A549 (cell line): Measurements from ENCODE around the gene GRB14. TPM values are rescaled to one million over a fixed set of nuclear protein-coding genes. Genes with fewer than 3 reads are reported as not detected.

Source experiments
- ATAC-seq, 2 experiments: fragments of 200-7000 bp in 1 of 2; fragments of >200 bp in 1 of 2; cut with Nextera tagmentation in 1 of 2; cut with Tn5 transposase in 1 of 2; 3 replicates each; pipeline versions ENCODE4 v1.8.0 to v1.9.1; 2018 to 2020; ENCODE audit warnings: mild to moderate bottlenecking in 1 of 2, moderate library complexity in 1 of 2
- CTCF ChIA-PET: fragments of 300-600 bp; sonication (Branson Sonifier 250); formaldehyde crosslinking; extraction: SDS; loops from one replicate; lab custom pipeline; 2021; ENCODE audit warnings: antibody characterized with exemption, inconsistent platforms; lab: Yijun Ruan, JAX
- POLR2A ChIA-PET: fragments of 350-600 bp; formaldehyde crosslinking; extraction: SDS; loops from one replicate; lab custom pipeline; 2021; ENCODE audit warnings: antibody characterized with exemption, inconsistent platforms; lab: Yijun Ruan, JAX
- DNase-seq, 2 experiments: peaks; one replicate each; pipeline versions ENCODE4 v3.0.0 to v3.0.0-alpha.2; 2011 to 2016; ENCODE audit warnings: low read depth in 1 of 2, low spot score in 1 of 2
- FAIRE-seq: peaks from 2 replicates; lab custom pipeline; 2011; peaks lifted over from hg19 to GRCh38; lab: Jason Lieb, UNC
- H3K27ac ChIP-seq, 2 experiments: fragments of >200 bp; sonication (Bioruptor Twin); formaldehyde crosslinking; 3 replicates each; pipeline ENCODE4 v1.5.1; 2016 to 2017
- H3K4me1 ChIP-seq: fragments of >200 bp; sonication (Bioruptor Twin); formaldehyde crosslinking; 3 replicates; pipeline ENCODE4 v1.6.1; 2016
- H3K4me2 ChIP-seq: fragments of >200 bp; sonication (Bioruptor Twin); formaldehyde crosslinking; 3 replicates; pipeline ENCODE4 v1.6.1; 2016
- H3K4me3 ChIP-seq: fragments of >200 bp; sonication (Bioruptor Twin); formaldehyde crosslinking; 3 replicates; pipeline ENCODE4 v1.5.1; 2016
- H3K9me3 ChIP-seq: fragments of >200 bp; sonication (Bioruptor Twin); formaldehyde crosslinking; 3 replicates; pipeline ENCODE4 v1.6.1; 2016
- BHLHE40 ChIP-seq: IDR thresholded peaks from 2 replicates; pipeline ENCODE4 v1.6.1; 2012; ENCODE audit warnings: low read depth, low read length, inconsistent platforms
- CTCF ChIP-seq: fragments of >200 bp; sonication (Bioruptor Twin); formaldehyde crosslinking; IDR thresholded peaks from 3 replicates; pipeline ENCODE4 v1.5.1; 2016
- FOSB ChIP-seq: fragments of 250-450 bp; sonication (Bioruptor Pico); IDR thresholded peaks from 2 replicates; pipeline ENCODE4 v1.5.0; 2020; ENCODE audit warnings: mild to moderate bottlenecking, moderate library complexity
- FOSL2 ChIP-seq, 2 experiments: fragments of 450-650 bp in 1 of 2; fragments of >200 bp in 1 of 2; sonication (Bioruptor Twin) in 1 of 2; formaldehyde crosslinking; IDR thresholded peaks; 2 replicates each; pipeline versions ENCODE4 v1.5.0 to v1.6.1; 2016 to 2020; ENCODE audit warnings: mild to moderate bottlenecking in 1 of 2, moderate library complexity in 1 of 2
- HMGXB4 ChIP-seq: fragments of 250-450 bp; sonication (Bioruptor Pico); IDR thresholded peaks from 2 replicates; pipeline ENCODE4 v1.5.0; 2021; ENCODE audit warnings: mild to moderate bottlenecking, moderate library complexity, borderline replicate concordance
- HOXA7 ChIP-seq: fragments of 250-450 bp; sonication (Bioruptor Pico); IDR thresholded peaks from 2 replicates; pipeline ENCODE4 v1.5.0; 2020; ENCODE audit warnings: mild to moderate bottlenecking, moderate library complexity
- JUN ChIP-seq, 2 experiments: fragments of >200 bp; sonication (Bioruptor Twin); formaldehyde crosslinking; IDR thresholded peaks; 2 replicates in 1 of 2; 3 replicates in 1 of 2; pipeline ENCODE4 v1.6.1; 2016 to 2017
- JUNB ChIP-seq: fragments of >200 bp; sonication (Bioruptor Twin); formaldehyde crosslinking; IDR thresholded peaks from 2 replicates; pipeline ENCODE4 v1.6.1; 2016
- MAFK ChIP-seq: fragments of 450-650 bp; IDR thresholded peaks from 2 replicates; pipeline ENCODE4 v1.6.1; 2014; ENCODE audit not compliant: partially characterized antibody
- NPAS2 ChIP-seq: fragments of 250-450 bp; sonication (Bioruptor Pico); IDR thresholded peaks from 2 replicates; pipeline ENCODE4 v1.8.0; 2022; ENCODE audit warnings: mild to moderate bottlenecking, moderate library complexity, borderline replicate concordance
- NR3C1 ChIP-seq: fragments of >200 bp; sonication (Bioruptor Twin); formaldehyde crosslinking; IDR thresholded peaks from 3 replicates; pipeline ENCODE4 v1.6.1; 2017
- PHF8 ChIP-seq: fragments of 200-600 bp; sonication (generic); IDR thresholded peaks from 2 replicates; pipeline ENCODE4 v1.6.1; 2016; ENCODE audit warnings: low read depth, mild to moderate bottlenecking, antibody characterized with exemption, moderate library complexity, borderline replicate concordance
- POLR2A ChIP-seq: IDR thresholded peaks from 2 replicates; pipeline ENCODE4 v1.6.1; 2012; ENCODE audit warnings: mild to moderate bottlenecking, low read length
- POLR2AphosphoS2 ChIP-seq: conservative IDR thresholded peaks from 2 replicates; pipeline ENCODE4 v1.6.1; 2012; ENCODE audit warnings: low read length, improper control_type of control experiment, inconsistent platforms
- TFCP2L1 ChIP-seq: fragments of 250-450 bp; sonication (Bioruptor Pico); IDR thresholded peaks from 2 replicates; pipeline ENCODE4 v1.5.0; 2021; ENCODE audit warnings: mild to moderate bottlenecking
- TP53 ChIP-seq: fragments of 250-450 bp; sonication (Bioruptor Pico); IDR thresholded peaks from 2 replicates; pipeline ENCODE4 v1.5.0; 2021; ENCODE audit warnings: mild to moderate bottlenecking, moderate library complexity
- ZC3H11A ChIP-seq: fragments of 450-650 bp; IDR thresholded peaks from 2 replicates; pipeline ENCODE4 v1.6.1; 2014; ENCODE audit warnings: antibody characterized with exemption, mild to moderate bottlenecking
- ZNF302 ChIP-seq: fragments of 250-450 bp; sonication (Bioruptor Pico); IDR thresholded peaks from 2 replicates; pipeline ENCODE4 v1.9.0; 2021; ENCODE audit warnings: inconsistent platforms, mild to moderate bottlenecking, moderate library complexity
- WGBS: methylation state at CpG from one replicate; pipeline ENCODE4 v1.1.6; 2017; ENCODE audit errors: missing lambda C conversion rate; 5-methylcytosine and 5-hydroxymethylcytosine counted together
- polyA minus RNA-seq: library from RNA; depleted of rRNA, polyadenylated mRNA; stranded (reverse); fragments of >200 nt; gene quantifications from 2 replicates; pipeline ENCODE4 v1.2.3, GENCODE V29; 2011; rRNA and poly(A)+ RNA removed
- polyA plus RNA-seq, 4 experiments: library from polyadenylated mRNA; depleted of rRNA in 3 of 4; stranded (reverse); fragments of >200 nt; fragmentation: RNase III in 1 of 4; extraction: RNeasy Plus Mini Kit Qiagen cat#74134 plus additional on column Dnase treatment in 1 of 4; gene quantifications; 2 replicates in 3 of 4; 3 replicates in 1 of 4; pipeline ENCODE4 v1.2.3, GENCODE V29; 2011 to 2017
- TF ChIP-seq, protein P1 (sequence below): fragments of >200 bp; sonication (Bioruptor Twin); formaldehyde crosslinking; IDR thresholded peaks from 2 replicates; pipeline ENCODE4 v1.6.1; 2016
- TF ChIP-seq, protein P2 (sequence below): IDR thresholded peaks from 2 replicates; pipeline ENCODE4 v1.6.1; 2012; ENCODE audit warnings: low read depth, borderline replicate concordance
- TF ChIP-seq, protein P3 (sequence below): fragments of 150-350 bp; IDR thresholded peaks from 2 replicates; pipeline ENCODE4 v1.6.1; 2014; ENCODE audit warnings: low read depth, mild to moderate bottlenecking, low read length
- TF ChIP-seq, protein P4 (sequence below): IDR thresholded peaks from 2 replicates; pipeline ENCODE4 v1.6.1; 2012
- TF ChIP-seq, protein P5 (sequence below): fragments of >200 bp; sonication (Bioruptor Twin); formaldehyde crosslinking; IDR thresholded peaks from 3 replicates; pipeline ENCODE4 v1.6.1; 2016

The GRB14 gene
- polyA plus RNA-seq (2011; rRNA removed), result 19.4 and 26.0 TPM in 2 replicates
- polyA plus RNA-seq (2012; cell fraction: cytosol; rRNA removed), result 4.5 and 4.9 TPM in 2 replicates
- 7.9 and 9.5 TPM in 2 replicates for polyA plus RNA-seq (2012; cell fraction: nucleus; rRNA removed)
- polyA plus RNA-seq (2017; fragmentation: RNase III; extraction: RNeasy Plus Mini Kit Qiagen cat#74134 plus additional on column Dnase treatment), result 15.1 to 18.6 TPM (median 18.5 TPM) in 3 replicates
- polyA minus RNA-seq, result 4.1 and 4.9 TPM in 2 replicates

DNA sequence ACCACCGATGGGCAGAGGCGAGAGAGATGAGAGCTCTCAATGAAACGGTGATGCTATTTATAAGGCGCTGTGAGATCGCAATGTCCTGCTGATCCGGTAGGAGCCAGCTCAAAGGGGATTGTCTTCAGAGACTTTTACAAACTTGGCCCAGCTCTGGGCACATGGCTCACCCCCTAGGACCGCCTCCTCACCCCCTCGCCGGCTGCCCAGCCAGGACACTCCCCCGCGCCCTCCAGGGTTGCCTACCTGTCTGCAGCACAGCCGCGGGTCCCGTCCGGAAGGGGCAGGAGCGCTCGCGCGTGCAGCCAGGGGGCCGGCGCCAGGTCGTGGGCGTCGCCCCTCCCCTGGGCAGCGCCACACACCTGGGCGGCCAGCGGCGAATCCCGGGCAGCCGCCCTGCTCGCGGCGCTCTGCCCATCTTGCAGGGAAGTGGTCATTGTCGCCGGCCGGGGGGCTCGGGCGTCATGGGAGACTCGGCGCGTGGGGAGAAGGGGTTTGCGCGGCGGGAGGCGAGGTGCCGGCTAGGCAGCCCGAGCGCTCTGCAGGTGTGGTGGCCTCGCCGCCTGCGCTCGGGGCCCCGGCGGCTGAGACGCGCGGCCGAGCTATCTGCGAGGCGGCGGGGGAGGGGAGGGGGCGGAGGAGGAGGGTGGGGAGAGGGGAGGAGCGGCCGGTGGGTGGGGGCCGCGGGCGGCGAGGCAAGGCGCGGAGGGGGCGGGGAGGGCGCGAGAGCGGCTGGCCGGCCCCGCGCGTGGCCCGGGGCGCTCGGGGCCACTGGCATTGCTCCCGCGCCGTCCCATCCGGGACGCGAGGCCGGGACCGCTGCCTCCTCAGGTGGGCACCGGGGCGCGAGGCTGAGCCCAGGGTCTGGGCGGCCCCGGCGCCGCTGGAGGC lies at the start of gene GRB14:
Gene GRB14, minus strand, starts transcription at position 610 of the 891 bp plus-strand sequence. Its CDS starts 173 bp downstream, at position 437.
- POLR2A ChIA-PET, result no interaction called here

GRCh38 chr2:164669291-164669690 lies 48.0 kb upstream of the GRB14 start:
- ChIA-PET POLR2A (no interaction called here), CTCF (no interaction called here)
- FAIRE-seq, result no peak
- no peak overlapping the region for H3K4me2 ChIP-seq
- no peaks in the 10 kb centered on the region for H3K9me3 ChIP-seq
- no peak overlapping the region for H3K27ac ChIP-seq
- 0 out of 3 replicates have a peak, but pooled peaks cover 5% of the 10 kb centered on the region for H3K4me1 ChIP-seq
- no peak for ATAC-seq
- TF ChIP-seq, protein P1, sequence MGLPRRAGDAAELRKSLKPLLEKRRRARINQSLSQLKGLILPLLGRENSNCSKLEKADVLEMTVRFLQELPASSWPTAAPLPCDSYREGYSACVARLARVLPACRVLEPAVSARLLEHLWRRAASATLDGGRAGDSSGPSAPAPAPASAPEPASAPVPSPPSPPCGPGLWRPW, result no peak
- TF ChIP-seq TFCP2L1 (CRISPR knock-in tag) (no peak), CTCF (no peak), FOSL2 (IDR thresholded peaks at IDR 0.05) (no peak), FOSL2 (CRISPR knock-in tag; IDR thresholded peaks at IDR 0.05) (no peak), HOXA7 (CRISPR knock-in tag) (no peak), NPAS2 (CRISPR knock-in tag) (no peak), JUNB (no peak), MAFK (no peak), PHF8 (no peak), ZC3H11A (no peak), TP53 (CRISPR knock-in tag) (no peak)
- TF ChIP-seq, protein P2, sequence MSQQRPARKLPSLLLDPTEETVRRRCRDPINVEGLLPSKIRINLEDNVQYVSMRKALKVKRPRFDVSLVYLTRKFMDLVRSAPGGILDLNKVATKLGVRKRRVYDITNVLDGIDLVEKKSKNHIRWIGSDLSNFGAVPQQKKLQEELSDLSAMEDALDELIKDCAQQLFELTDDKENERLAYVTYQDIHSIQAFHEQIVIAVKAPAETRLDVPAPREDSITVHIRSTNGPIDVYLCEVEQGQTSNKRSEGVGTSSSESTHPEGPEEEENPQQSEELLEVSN, result no peak
- TF ChIP-seq, protein P3, sequence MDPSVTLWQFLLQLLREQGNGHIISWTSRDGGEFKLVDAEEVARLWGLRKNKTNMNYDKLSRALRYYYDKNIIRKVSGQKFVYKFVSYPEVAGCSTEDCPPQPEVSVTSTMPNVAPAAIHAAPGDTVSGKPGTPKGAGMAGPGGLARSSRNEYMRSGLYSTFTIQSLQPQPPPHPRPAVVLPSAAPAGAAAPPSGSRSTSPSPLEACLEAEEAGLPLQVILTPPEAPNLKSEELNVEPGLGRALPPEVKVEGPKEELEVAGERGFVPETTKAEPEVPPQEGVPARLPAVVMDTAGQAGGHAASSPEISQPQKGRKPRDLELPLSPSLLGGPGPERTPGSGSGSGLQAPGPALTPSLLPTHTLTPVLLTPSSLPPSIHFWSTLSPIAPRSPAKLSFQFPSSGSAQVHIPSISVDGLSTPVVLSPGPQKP, result no peak
- H3K4me3 ChIP-seq, result no peak overlapping the region
- DNase-seq, result no peak

More for the DNA sequence above, at the start of gene GRB14:
- TF ChIP-seq JUN (IDR thresholded peaks at IDR 0.05) (peak; percentile 33 to 55; a peak in 2 of 5 replicates), FOSB (CRISPR knock-in tag) (no peak), NR3C1 (no peak), BHLHE40 (no peak), HMGXB4 (CRISPR knock-in tag) (no peak), POLR2A (0 out of 2 replicates have a peak, but pooled peaks have one; percentile 25), ZNF302 (CRISPR knock-in tag) (no peak), TFCP2L1 (CRISPR knock-in tag) (no peak), PHF8 (peak; percentile 30), POLR2AphosphoS2 (no peak)
- TF ChIP-seq, protein P4, sequence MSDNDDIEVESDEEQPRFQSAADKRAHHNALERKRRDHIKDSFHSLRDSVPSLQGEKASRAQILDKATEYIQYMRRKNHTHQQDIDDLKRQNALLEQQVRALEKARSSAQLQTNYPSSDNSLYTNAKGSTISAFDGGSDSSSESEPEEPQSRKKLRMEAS, result peak; percentile 79
- TF ChIP-seq, protein P5, sequence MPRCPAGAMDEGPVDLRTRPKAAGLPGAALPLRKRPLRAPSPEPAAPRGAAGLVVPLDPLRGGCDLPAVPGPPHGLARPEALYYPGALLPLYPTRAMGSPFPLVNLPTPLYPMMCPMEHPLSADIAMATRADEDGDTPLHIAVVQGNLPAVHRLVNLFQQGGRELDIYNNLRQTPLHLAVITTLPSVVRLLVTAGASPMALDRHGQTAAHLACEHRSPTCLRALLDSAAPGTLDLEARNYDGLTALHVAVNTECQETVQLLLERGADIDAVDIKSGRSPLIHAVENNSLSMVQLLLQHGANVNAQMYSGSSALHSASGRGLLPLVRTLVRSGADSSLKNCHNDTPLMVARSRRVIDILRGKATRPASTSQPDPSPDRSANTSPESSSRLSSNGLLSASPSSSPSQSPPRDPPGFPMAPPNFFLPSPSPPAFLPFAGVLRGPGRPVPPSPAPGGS, result peak; percentile 70; the same call in 2 of the 3 replicates
- TF ChIP-seq, protein P2, result peak; percentile 47; the same call in 1 of the 2 replicates
- CTCF ChIA-PET, result interaction anchor here (0.8 to 1.4 kb wide), 6 partner anchors 21 to 95 kb away, joined by 3 to 5 read pairs (median 3); no protein-coding TSS in a partner anchor
- H3K27ac ChIP-seq, result peak within 1 kb of the TSS; percentile 91 to 97
- peak within 1 kb of the TSS; percentile 72 for H3K4me2 ChIP-seq
- 1% methylated on average over 6 of the region's 96 CpGs for WGBS
- FAIRE-seq (no peak), DNase-seq (peak; percentile 76 to 78), ATAC-seq (peak; percentile 83 to 91)
- peak within 1 kb of the TSS; percentile 85 for H3K4me3 ChIP-seq
- H3K9me3 ChIP-seq, result no peaks in the 10 kb centered on the region
- H3K4me1 ChIP-seq, result peaks cover 33% of the 10 kb centered on the region
